AG10803 (cell line): ENCODE data around the gene KCTD13.
"Not testable (repeated sequence)": the region's sequence is repeated elsewhere in the genome, so short reads cannot be mapped to it uniquely, and the experiment has no call there.

Experiments used
- DNase-seq: peaks from one replicate; pipeline ENCODE4 v3.0.0; 2010; ENCODE audit warnings: low read depth
- H3K4me3 ChIP-seq: 2 replicates; pipeline ENCODE4 v1.5.1; 2011; ENCODE audit warnings: mild to moderate bottlenecking, low read length, control low read depth
- TF ChIP-seq, protein P1 (sequence below): conservative IDR thresholded peaks from 2 replicates; pipeline ENCODE4 v1.5.1; 2011; ENCODE audit warnings: mild to moderate bottlenecking, low read length, control low read depth, inconsistent platforms

The KCTD13 gene

DNA sequence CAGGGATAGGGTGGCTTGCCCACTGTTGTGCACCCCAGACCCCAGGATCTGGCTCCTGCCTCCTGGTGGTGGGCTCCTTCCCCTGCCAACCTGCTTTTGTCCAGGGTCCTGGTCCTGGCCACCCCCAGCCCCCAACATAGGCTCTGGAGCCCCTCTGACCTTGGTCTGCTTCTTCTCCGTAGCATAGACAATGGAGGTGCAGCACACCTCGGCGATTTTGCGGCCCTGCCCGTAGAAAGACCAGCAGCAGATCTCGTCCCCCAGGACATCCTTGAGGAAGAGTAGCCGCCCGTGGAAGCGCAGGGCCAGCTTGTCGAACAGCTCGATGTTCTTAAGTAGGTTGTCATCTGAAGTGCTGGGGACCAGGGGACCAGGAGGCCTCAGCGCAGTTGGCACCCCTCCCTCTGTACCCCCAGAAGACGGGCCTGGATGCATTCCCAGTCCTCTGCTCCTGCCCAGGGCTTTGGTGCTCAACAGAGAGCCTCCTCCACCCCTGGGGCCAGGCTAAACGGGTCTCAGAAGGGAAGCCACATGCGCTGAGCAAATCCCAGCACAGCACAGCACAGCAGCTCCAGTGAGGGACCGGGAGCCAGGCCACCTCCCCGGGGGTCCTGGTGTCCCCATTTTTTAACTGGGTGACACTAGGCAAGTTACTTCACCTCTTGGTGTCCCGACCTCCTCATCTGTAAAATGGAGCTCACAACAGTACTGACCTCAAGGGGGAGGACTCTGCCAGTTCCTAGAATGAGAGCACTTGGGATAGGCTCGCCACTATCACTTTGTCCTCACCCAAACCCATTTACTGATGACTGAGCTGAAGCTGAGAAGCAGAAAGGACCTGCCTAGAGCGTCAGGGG lies 15.0 kb downstream of the KCTD13 start:
- no peak overlapping the region for H3K4me3 ChIP-seq
- DNase-seq: no peak
- TF ChIP-seq, protein P1, sequence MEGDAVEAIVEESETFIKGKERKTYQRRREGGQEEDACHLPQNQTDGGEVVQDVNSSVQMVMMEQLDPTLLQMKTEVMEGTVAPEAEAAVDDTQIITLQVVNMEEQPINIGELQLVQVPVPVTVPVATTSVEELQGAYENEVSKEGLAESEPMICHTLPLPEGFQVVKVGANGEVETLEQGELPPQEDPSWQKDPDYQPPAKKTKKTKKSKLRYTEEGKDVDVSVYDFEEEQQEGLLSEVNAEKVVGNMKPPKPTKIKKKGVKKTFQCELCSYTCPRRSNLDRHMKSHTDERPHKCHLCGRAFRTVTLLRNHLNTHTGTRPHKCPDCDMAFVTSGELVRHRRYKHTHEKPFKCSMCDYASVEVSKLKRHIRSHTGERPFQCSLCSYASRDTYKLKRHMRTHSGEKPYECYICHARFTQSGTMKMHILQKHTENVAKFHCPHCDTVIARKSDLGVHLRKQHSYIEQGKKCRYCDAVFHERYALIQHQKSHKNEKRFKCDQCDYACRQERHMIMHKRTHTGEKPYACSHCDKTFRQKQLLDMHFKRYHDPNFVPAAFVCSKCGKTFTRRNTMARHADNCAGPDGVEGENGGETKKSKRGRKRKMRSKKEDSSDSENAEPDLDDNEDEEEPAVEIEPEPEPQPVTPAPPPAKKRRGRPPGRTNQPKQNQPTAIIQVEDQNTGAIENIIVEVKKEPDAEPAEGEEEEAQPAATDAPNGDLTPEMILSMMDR: no peak

DNA sequence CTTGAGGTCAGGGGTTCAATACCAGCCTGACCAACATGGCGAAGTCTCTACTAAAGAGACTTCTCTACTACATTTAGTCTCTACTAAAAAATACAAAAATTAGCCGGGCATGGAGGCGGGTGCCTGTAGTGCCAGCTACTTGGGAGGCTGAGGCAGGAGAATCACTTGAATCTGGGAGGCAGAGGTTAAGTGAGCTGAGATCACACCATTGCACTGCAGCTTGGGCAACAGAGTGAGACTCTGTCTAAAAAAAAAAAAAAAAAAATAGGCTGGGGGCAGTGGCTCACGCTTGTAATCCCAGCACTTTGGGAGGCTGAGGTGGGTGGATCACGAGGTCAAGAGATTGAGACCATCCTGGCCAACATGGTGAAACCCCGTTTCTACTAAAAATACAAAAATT lies 16.2 kb downstream of the KCTD13 start:
- DNase-seq, H3K4me3 ChIP-seq: not testable (repeated sequence)

DNA sequence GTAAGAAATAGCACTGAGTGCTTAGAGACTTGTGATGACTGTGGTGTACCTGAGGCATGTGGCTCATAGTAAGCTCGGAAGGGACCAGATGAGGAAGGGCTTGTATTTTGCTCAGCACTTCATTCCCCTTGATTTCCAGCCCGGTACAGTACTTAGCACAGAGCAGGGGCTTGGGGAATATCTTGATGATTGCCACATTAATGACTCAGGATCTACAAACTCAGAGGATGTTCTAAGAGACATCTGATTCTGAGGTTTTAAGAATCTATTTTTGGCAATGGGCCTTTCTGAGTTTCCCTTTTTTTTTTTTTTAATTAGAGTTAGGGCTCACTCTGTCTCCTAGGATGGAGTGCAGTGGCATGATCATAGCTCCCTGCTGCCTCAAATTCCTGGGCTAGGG lies 16.6 kb downstream of the KCTD13 start:
- H3K4me3 ChIP-seq: no peak overlapping the region
- DNase-seq: peak; percentile 44
- TF ChIP-seq, protein P1: no peak

DNA sequence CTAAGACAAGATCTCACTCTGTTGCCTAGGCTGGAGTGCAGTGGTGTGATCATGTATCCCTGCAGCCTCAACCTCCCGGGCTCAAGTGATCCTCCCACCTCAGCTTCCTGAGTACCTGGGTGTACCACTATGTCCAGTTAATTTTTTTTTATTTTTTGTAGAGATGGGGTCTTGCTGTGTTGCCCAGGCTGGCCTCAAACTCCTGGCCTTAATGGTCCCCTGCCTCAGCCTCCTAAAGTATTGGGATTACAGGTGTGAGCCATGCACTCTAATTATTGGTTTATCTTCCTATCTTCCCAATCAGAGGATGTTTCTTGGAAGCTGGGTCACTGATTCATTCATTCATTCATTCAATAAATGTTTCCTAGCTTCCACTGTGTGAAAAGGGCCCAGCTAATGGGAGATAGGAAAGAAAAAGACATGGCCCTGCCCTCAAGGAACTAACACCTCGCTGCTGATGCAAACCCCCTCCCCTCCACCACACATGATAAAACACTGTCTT lies 17.3 kb downstream of the KCTD13 start:
- H3K4me3 ChIP-seq: no peak overlapping the region
- no peak for DNase-seq
- TF ChIP-seq, protein P1: no peak

DNA sequence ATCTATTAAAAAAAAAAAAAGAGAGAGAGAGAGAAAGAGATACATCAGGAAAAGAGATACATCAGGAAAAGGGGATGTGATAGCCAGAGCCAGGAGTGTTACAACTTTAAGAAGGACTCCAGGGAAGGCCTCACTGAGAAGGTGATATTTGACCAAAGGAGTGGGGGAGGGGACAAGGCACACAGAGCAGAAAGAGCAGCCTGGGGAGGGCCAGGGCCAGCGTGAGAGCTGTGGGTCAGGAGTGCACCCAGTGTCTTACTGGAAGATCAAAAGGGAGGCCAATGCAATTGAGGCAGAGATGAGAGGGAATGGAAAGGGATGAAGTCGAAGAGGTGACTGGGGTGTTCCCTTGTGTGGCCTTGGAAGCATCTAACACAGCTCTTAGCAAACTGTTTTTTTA lies 18.1 kb downstream of the KCTD13 start:
- TF ChIP-seq, protein P1: no peak
- DNase-seq: no peak
- no peak overlapping the region for H3K4me3 ChIP-seq

DNA sequence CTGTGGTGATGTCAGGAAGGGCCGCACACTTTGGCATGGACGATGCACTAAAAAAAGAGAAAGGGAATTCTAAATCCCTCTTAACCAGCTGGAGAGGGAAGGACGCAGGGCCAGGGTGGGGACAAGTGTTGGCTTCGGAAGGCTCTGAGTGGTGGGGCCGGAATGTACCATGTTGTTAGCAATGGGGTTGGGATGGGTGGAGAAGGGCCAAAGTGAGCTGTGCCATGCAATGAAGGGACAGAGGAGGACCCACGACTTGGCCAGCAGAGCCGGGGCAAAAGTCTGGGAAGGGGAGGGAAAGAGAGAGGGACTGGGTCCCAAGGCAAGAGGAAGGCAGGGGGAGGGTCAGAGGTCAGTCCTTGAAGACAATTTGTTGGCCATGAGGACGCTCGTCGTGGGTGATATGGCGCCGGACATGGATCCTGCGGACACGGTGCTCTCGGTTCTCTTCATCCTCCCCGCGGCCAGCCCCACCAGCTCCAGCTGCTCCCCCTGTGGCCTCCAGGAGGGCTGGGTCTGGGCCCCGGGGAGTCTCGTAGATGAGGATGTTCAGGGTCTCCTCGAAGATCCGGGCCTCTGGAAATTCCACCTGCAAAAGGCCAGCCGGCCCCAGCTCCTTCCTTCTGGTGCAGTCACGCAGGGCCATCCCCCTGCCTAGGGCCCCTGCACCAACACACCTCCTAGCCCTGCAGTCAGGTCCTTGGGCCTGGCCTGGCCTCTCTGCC lies 19.3 kb downstream of the KCTD13 start:
- TF ChIP-seq, protein P1: no peak
- no peak overlapping the region for H3K4me3 ChIP-seq
- DNase-seq: no peak

DNA sequence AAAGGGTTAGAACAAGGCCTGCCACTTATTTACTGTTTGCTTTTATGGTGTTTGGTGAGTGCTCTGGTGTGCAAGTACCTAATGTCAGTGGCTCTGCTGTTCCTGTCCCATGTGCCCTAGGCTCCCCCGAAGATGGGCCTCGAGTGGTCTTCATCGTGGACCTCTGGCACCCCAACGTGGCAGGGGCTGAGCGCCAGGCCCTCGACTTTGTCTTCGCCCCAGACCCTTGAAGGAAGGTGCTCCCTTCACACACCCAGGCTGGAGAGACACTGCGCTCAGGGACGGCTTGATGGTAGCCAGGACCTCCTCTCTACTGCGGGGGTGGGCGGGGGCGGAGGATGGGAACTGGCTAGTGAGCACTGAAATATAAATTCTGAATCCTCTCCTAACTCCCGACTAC lies 20.4 kb downstream of the KCTD13 start:
- DNase-seq: no peak
- no peak overlapping the region for H3K4me3 ChIP-seq
- TF ChIP-seq, protein P1: no peak
